22Rv1 (cell line): ENCODE measurements around the gene AP3M1.

Source experiments
- H3K27ac ChIP-seq: fragments of 450-650 bp; 2 replicates; pipeline ENCODE4 v1.5.1; 2017
- ZFX ChIP-seq: fragments of 450-650 bp; IDR thresholded peaks from 2 replicates; pipeline ENCODE4 v1.6.1; 2017; ENCODE audit warnings: antibody characterized with exemption, borderline replicate concordance
- TF ChIP-seq, protein P1 (sequence below): fragments of 450-650 bp; IDR thresholded peaks from 2 replicates; pipeline ENCODE4 v1.5.1; 2017; ENCODE audit warnings: mild to moderate bottlenecking

AP3M1 gene

DNA sequence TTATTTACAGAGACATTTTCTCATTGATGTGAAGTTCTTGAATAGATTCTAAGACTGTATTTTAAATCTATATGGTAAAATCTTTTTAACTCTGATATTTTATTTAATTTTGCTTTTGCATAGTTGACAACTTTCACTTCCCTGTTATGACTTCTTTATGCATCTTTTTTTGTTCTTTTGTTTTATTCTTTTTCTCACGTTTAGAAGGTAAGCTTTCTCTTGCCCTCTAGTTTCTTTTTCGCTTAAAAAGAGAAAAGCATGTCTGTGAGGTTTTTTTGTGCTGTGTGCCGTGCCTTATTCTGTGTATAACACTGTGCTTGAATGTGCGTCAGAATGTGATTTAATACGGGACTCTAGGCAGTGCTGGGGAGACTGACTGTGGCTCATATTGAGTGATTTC lies 74.7 kb downstream of the AP3M1 start:
- H3K27ac ChIP-seq = no peak overlapping the region
- TF ChIP-seq ZFX = no peak
- TF ChIP-seq, protein P1, sequence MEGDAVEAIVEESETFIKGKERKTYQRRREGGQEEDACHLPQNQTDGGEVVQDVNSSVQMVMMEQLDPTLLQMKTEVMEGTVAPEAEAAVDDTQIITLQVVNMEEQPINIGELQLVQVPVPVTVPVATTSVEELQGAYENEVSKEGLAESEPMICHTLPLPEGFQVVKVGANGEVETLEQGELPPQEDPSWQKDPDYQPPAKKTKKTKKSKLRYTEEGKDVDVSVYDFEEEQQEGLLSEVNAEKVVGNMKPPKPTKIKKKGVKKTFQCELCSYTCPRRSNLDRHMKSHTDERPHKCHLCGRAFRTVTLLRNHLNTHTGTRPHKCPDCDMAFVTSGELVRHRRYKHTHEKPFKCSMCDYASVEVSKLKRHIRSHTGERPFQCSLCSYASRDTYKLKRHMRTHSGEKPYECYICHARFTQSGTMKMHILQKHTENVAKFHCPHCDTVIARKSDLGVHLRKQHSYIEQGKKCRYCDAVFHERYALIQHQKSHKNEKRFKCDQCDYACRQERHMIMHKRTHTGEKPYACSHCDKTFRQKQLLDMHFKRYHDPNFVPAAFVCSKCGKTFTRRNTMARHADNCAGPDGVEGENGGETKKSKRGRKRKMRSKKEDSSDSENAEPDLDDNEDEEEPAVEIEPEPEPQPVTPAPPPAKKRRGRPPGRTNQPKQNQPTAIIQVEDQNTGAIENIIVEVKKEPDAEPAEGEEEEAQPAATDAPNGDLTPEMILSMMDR = no peak

DNA sequence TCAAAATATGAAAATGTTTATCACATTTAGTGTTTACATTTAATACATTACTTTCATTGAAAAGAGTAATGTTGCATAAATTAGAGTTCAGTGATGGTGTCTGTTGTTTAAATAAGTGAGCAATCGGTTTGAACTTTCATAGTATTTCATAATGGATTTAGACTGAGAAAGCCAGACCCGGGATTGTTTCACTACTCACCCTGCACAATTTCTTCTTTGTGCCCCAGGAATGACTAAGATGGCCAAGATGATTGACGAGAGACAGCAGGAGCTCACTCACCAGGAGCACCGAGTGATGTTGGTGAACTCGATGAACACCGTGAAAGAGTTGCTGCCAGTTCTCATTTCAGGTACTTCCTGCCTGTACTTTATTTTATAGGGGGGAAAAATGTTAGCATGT lies 78.1 kb downstream of the AP3M1 start:
- no peak overlapping the region for H3K27ac ChIP-seq
- no peak for TF ChIP-seq ZFX
- TF ChIP-seq, protein P1 = no peak

DNA sequence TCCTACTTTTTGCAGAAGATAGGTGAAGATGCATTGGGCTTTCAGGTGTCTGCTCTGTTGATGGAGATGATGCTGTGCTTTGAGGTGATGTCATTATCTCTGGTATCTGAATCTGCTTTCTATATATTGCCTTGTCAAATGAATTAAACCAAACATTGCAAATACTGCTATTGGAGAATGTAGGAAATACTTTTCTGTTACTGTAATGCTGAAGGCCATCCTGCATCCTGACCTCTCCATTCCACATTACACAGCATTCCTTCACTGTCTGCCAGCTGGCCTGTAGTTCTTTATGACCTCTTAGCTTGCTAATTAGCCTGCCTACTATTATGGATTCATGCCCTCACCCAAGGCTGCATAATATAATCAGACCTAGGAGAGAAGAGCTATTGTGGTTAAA lies 79.5 kb downstream of the AP3M1 start:
- TF ChIP-seq, protein P1 = no peak
- no peak for TF ChIP-seq ZFX
- no peak overlapping the region for H3K27ac ChIP-seq
